PC-3 (cell line): ENCODE results near the gene ATP6V0E1. TPM values are rescaled to one million over a fixed set of nuclear protein-coding genes. Genes with fewer than 3 reads are reported as not detected.

ENCODE experiments used
- ATAC-seq: fragments of 200-7000 bp; cut with Tn5 transposase; 2 replicates; pipeline ENCODE4 v1.9.1; 2020; ENCODE audit warnings: mild to moderate bottlenecking, moderate library complexity
- BruUV-seq: library from RNA; stranded (reverse); fragments of 400-500 nt; replicated peaks from 2 replicates; lab custom pipeline; 2021; lab: Mats Ljungman, UMichigan
- CTCF ChIA-PET: fragments of 300-600 bp; sonication (Branson Sonifier 250); formaldehyde crosslinking; loops from one replicate; lab custom pipeline; 2022; ENCODE audit warnings: antibody characterized with exemption; lab: Charles Lee
- POLR2A ChIA-PET: fragments of 300-600 bp; sonication (Branson Sonifier 250); formaldehyde crosslinking; loops from one replicate; lab custom pipeline; 2022; ENCODE audit warnings: antibody characterized with exemption; ENCODE audit not compliant: unreplicated experiment; lab: Charles Lee
- DNase-seq: peaks from one replicate; pipeline ENCODE4 v3.0.0-alpha.2; 2015
- H2AFZ ChIP-seq: fragments of 300-600 bp; sonication (generic); 2 replicates; pipeline ENCODE4 v1.6.0; 2016; ENCODE audit warnings: antibody characterized with exemption, low read length
- H3F3A ChIP-seq: fragments of 300-600 bp; sonication (generic); one replicate; pipeline ENCODE4 v1.6.0; 2017; ENCODE audit warnings: antibody characterized with exemption, low read length, control low read depth, mild to moderate bottlenecking; ENCODE audit not compliant: unreplicated experiment
- H3K27ac ChIP-seq: fragments of 300-600 bp; sonication (generic); 2 replicates; pipeline ENCODE4 v1.5.1; 2016; ENCODE audit warnings: mild to moderate bottlenecking, low read length
- H3K27me3 ChIP-seq: fragments of 300-600 bp; sonication (generic); 2 replicates; pipeline ENCODE4 v1.6.1; 2016; ENCODE audit warnings: low read length, mixed read lengths
- H3K36me3 ChIP-seq: fragments of 300-600 bp; sonication (generic); 2 replicates; pipeline ENCODE4 v1.6.1; 2016; ENCODE audit warnings: low read depth, mixed run types, low read length, mixed read lengths
- H3K4me1 ChIP-seq: fragments of 300-600 bp; sonication (generic); 2 replicates; pipeline ENCODE4 v1.5.1; 2016; ENCODE audit warnings: low read length; ENCODE audit not compliant: insufficient read depth
- H3K4me2 ChIP-seq: fragments of 300-600 bp; sonication (generic); 2 replicates; pipeline ENCODE4 v1.6.0; 2016; ENCODE audit warnings: low read length
- H3K4me3 ChIP-seq: fragments of 300-600 bp; sonication (generic); 2 replicates; pipeline ENCODE4 v1.5.1; 2016; ENCODE audit warnings: mild to moderate bottlenecking, low read length, mixed read lengths
- H3K79me2 ChIP-seq: fragments of 300-600 bp; sonication (generic); 2 replicates; pipeline ENCODE4 v1.6.1; 2017; ENCODE audit warnings: low read length, mixed read lengths
- H3K9ac ChIP-seq: fragments of 300-600 bp; sonication (generic); 2 replicates; pipeline ENCODE4 v1.6.0; 2016; ENCODE audit warnings: mild to moderate bottlenecking, low read length
- H3K9me2 ChIP-seq: fragments of 300-600 bp; sonication (generic); replicated peaks from 2 replicates; pipeline ENCODE4 v1.6.1; 2016; ENCODE audit warnings: mixed run types, low read length, mixed read lengths
- H3K9me3 ChIP-seq: fragments of 300-600 bp; sonication (generic); 2 replicates; pipeline ENCODE4 v1.6.1; 2016; ENCODE audit warnings: low read length, mixed read lengths
- H4K20me1 ChIP-seq: fragments of 300-600 bp; sonication (generic); 2 replicates; pipeline ENCODE4 v1.6.1; 2016; ENCODE audit warnings: low read length, mixed read lengths
- CTCF ChIP-seq: fragments of 300-600 bp; sonication (generic); conservative IDR thresholded peaks from 2 replicates; pipeline ENCODE4 v1.5.1; 2017; ENCODE audit warnings: antibody characterized with exemption, low read depth, mild to moderate bottlenecking, low read length
- EZH2 ChIP-seq: fragments of 300-600 bp; sonication (generic); IDR thresholded peaks from one replicate; pipeline ENCODE4 v1.6.1; 2017; ENCODE audit warnings: antibody characterized with exemption, mild to moderate bottlenecking, low read length; ENCODE audit not compliant: unreplicated experiment
- EZH2phosphoT487 ChIP-seq: fragments of 300-600 bp; sonication (generic); IDR thresholded peaks from 2 replicates; pipeline ENCODE4 v1.6.1; 2018; ENCODE audit warnings: mild to moderate bottlenecking, antibody characterized with exemption, low read length, borderline replicate concordance
- intact Hi-C: fragments of 100-400 bp; cut with micrococcal nuclease; formaldehyde crosslinking; loops from 2 replicates; pipeline ENCODE4 v1.9.0; 2023
- total RNA-seq: library from RNA; depleted of rRNA; stranded (reverse); fragments of >200 nt; gene quantifications from 2 replicates; pipeline ENCODE4 v1.2.3, GENCODE V29; 2014

ATP6V0E1 gene
- total RNA-seq, 1 experiment from 2014 or later, result 154 TPM

GRCh38 chr5:173055042-173055721 is 71.6 kb downstream of the ATP6V0E1 start:
- Histone ChIP-seq H3K4me1 (peaks cover 16% of the 10 kb centered on the region), H3K9me2 (no peaks in the 10 kb centered on the region), H3K4me3 (peak overlapping the region; percentile 79), H4K20me1 (no peaks in the 10 kb centered on the region), H3K27ac (no peak overlapping the region), H3F3A (no peaks in the 10 kb centered on the region), H3K9ac (peak overlapping the region; percentile 51; the same call in 1 of the 2 replicates), H3K79me2 (no peaks in the 10 kb centered on the region), H3K27me3 (no peaks in the 10 kb centered on the region), H2AFZ (peak overlapping the region; percentile 98), H3K4me2 (peak overlapping the region; percentile 88), H3K36me3 (no peaks in the 10 kb centered on the region), H3K9me3 (no peaks in the 10 kb centered on the region)
- no TSS peak for BruUV-seq
- DNase-seq (peak; percentile 8), ATAC-seq (no peak)
- TF ChIP-seq CTCF, result no peak
- TF ChIP-seq EZH2, result no peak
- no peak for TF ChIP-seq EZH2phosphoT487
- intact Hi-C loops, result loop anchor here (5.0 kb wide), 1 partner anchor 38 kb away; no protein-coding TSS in a partner anchor
- ChIA-PET POLR2A (no interaction called here), CTCF (no interaction called here)

GRCh38 chr5:173055722-173055982 is 72.1 kb downstream of the ATP6V0E1 start:
- Histone ChIP-seq H3K9me3 (no peaks in the 10 kb centered on the region), H4K20me1 (no peaks in the 10 kb centered on the region), H3K27me3 (no peaks in the 10 kb centered on the region), H2AFZ (peak overlapping the region; percentile 98), H3F3A (no peaks in the 10 kb centered on the region), H3K4me2 (peak overlapping the region; percentile 88), H3K27ac (no peak overlapping the region), H3K9me2 (no peaks in the 10 kb centered on the region), H3K4me1 (peaks cover 16% of the 10 kb centered on the region), H3K36me3 (no peaks in the 10 kb centered on the region), H3K4me3 (peak overlapping the region; percentile 79), H3K9ac (peak overlapping the region; percentile 51; the same call in 1 of the 2 replicates), H3K79me2 (no peaks in the 10 kb centered on the region)
- TF ChIP-seq EZH2phosphoT487 (no peak), CTCF (no peak), EZH2 (no peak)
- CTCF ChIA-PET, result no interaction called here
- intact Hi-C loops, result loop anchor here (5.0 kb wide), 1 partner anchor 38 kb away; no protein-coding TSS in a partner anchor
- no peak for ATAC-seq
- no peak for DNase-seq
- BruUV-seq, result TSS peak; percentile 58
- POLR2A ChIA-PET, result no interaction called here

- ChIA-PET CTCF (no interaction called here), POLR2A (no interaction called here)
- DNase-seq (peak; percentile 95), ATAC-seq (peak; percentile 79)
- Histone ChIP-seq H3K9me2 (no peaks in the 10 kb centered on the region), H3K9me3 (no peaks in the 10 kb centered on the region), H3K36me3 (no peaks in the 10 kb centered on the region), H3K4me2 (peak within 1 kb of the TSS; percentile 88), H4K20me1 (no peaks in the 10 kb centered on the region), H3K27me3 (no peaks in the 10 kb centered on the region), H3F3A (no peaks in the 10 kb centered on the region), H2AFZ (peak within 1 kb of the TSS; percentile 98), H3K4me1 (peaks cover 16% of the 10 kb centered on the region), H3K27ac (peak within 1 kb of the TSS; percentile 31; the same call in 1 of the 2 replicates), H3K79me2 (no peaks in the 10 kb centered on the region), H3K4me3 (peak within 1 kb of the TSS; percentile 79), H3K9ac (peak within 1 kb of the TSS; percentile 71)
- intact Hi-C loops, result loop anchor here (5.0 kb wide), 1 partner anchor 39 kb away; no protein-coding TSS in a partner anchor
- BruUV-seq, result no TSS peak
- TF ChIP-seq CTCF (no peak), EZH2 (no peak), EZH2phosphoT487 (no peak)
Measured at GRCh38 chr5:173055983-173056782, 72.6 kb downstream of the ATP6V0E1 start, which contains the start of gene CREBRF. TSS of gene CREBRF (plus strand) at chr5:173056352. CDS start at chr5:173080776, 24,424 bp downstream.
